COLO668 (cell line): ENCODE results near the gene MCTP1.
"Not testable (repeated sequence)": the region's sequence is repeated elsewhere in the genome, so short reads cannot be mapped to it uniquely, and the experiment has no call there.

Source experiments
- DNase-seq: peaks from one replicate; lab custom pipeline; 2025; ENCODE audit not compliant: unreplicated experiment; lab: John Stamatoyannopoulos, UW

The MCTP1 gene

GRCh38 chr5:95042037-95042436 is 242.9 kb downstream of the MCTP1 start:
- peak; percentile 6 for DNase-seq

- DNase-seq, result no peak
These were observed 248.8 kb downstream of the MCTP1 start for GRCh38 chr5:95035891-95036685.

GRCh38 chr5:95032801-95033200 is 252.1 kb downstream of the MCTP1 start:
- DNase-seq, result no peak

- DNase-seq, result no peak
These were observed 255.1 kb downstream of the MCTP1 start for GRCh38 chr5:95029569-95030366.

GRCh38 chr5:95027775-95028174 is 257.1 kb downstream of the MCTP1 start:
- no peak for DNase-seq

- DNase-seq, result no peak
These were observed 257.7 kb downstream of the MCTP1 start for GRCh38 chr5:95027151-95027721.

GRCh38 chr5:95026718-95027117 is 258.2 kb downstream of the MCTP1 start:
- DNase-seq, result no peak

- no peak for DNase-seq
These were observed 261.8 kb downstream of the MCTP1 start for GRCh38 chr5:95022967-95023695.

- DNase-seq, result no peak
These were observed 264.5 kb downstream of the MCTP1 start for GRCh38 chr5:95020345-95020744.

GRCh38 chr5:95018946-95019345 is 265.9 kb downstream of the MCTP1 start:
- no peak for DNase-seq

- no peak for DNase-seq
These were observed 266.4 kb downstream of the MCTP1 start for GRCh38 chr5:95018511-95018910.

- DNase-seq, result no peak
These were observed 275.1 kb downstream of the MCTP1 start for GRCh38 chr5:95009812-95010211.

GRCh38 chr5:95007921-95008597 is 276.8 kb downstream of the MCTP1 start:
- no peak for DNase-seq

- DNase-seq, result no peak
These were observed 279.1 kb downstream of the MCTP1 start for GRCh38 chr5:95005811-95006210.

GRCh38 chr5:94998670-94999069 is 286.2 kb downstream of the MCTP1 start:
- no peak for DNase-seq

GRCh38 chr5:94994537-94994936 is 290.4 kb downstream of the MCTP1 start:
- DNase-seq, result not testable (repeated sequence)

GRCh38 chr5:94993491-94993890 is 291.4 kb downstream of the MCTP1 start:
- no peak for DNase-seq

GRCh38 chr5:94992325-94992724 is 292.6 kb downstream of the MCTP1 start:
- no peak for DNase-seq

GRCh38 chr5:94983861-94984535 is 300.9 kb downstream of the MCTP1 start:
- no peak for DNase-seq

- DNase-seq, result no peak
These were observed 307.5 kb downstream of the MCTP1 start for GRCh38 chr5:94977437-94977836.
